Measurements from ENCODE around the gene PTTG1IP.

The PTTG1IP gene

DNA sequence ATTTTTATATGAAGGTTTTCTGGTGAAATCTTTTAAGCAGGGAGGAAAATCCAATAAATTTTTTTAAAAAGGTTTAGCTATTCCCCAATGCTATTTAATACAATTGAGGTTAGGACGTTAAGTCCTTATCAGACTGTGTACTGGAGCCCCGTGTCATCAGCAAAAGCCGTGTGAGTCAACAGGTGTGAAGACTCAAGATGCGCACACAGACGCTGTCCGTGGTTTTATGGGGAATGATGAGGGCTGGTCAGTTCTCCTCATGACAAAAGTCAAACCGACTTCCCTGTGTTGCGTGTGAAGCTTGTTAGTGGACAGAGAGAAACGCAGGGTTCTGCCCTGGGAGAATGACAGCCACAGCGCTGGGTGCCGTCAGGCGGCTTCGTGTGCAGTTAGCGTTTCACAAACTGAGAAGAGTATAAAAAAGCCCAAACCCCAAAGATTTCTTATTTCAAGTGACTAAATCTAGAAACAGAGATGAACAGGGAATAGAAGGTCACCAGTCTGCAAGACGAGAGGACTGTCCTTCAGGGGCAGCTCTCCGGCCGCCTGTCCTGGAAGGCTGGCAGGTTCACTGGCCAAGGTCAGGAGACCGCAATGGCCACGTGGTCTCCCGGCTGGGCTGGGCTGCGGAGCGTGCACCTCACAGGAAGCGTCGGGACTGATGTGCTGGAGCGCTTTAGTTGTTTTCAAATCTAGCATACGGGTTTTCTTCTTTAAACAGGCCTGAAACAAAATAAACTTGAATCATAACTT lies 22.4 kb downstream of the PTTG1IP start:
- no peak overlapping the region for H3K27ac ChIP-seq (ENCODE audit: insufficient read depth, low read depth, low read length, poor library complexity, severe bottlenecking)
- peaks cover 51% of the 10 kb centered on the region for H3K36me3 ChIP-seq (ENCODE audit: control insufficient read depth, insufficient read depth, low read length)
- peaks cover 11% of the 10 kb centered on the region for H3K4me1 ChIP-seq (ENCODE audit: control insufficient read depth, insufficient read depth, low read length)
- H3K27me3 ChIP-seq (ENCODE audit: control insufficient read depth, insufficient read depth, low read length, poor library complexity, severe bottlenecking): no peaks in the 10 kb centered on the region
- H3K4me3 ChIP-seq (ENCODE audit: insufficient read depth, low read depth, low read length): no peak overlapping the region
- no peaks in the 10 kb centered on the region for H3K9me3 ChIP-seq (ENCODE audit: control insufficient read depth, low read length)
- 96% methylated on average over 26 of the region's 26 CpGs for WGBS, 2 experiments

DNA sequence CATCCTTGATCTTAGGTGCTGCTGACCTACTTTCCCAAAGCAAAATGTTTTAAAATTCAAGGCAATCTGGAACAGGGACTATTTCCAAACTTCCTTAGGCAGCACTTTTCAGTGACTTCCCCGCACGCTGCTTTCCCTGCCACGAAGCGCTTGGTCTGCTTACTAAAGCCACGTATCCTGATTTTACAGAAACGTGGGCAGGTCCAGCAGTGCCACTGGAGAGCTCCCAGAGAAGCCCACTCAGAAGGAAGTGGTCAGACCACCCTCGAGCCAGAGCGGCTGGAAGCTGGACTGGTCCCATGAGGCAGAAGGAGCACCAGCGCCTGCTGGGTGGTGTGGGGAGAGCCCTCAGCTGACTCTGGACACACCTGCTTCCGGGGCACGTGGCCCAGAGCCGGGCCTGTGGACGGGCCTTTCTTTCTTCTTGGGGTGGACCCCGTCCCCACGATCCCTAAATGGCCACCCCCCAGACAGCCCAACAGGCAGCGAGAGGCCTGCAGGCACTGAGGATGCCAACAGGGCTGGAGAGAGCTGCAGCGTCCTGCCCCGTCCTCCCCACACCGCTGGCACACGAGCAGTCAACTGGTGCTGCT lies 23.2 kb downstream of the PTTG1IP start:
- Histone ChIP-seq H3K27me3 (ENCODE audit: control insufficient read depth, insufficient read depth, low read length, poor library complexity, severe bottlenecking) (no peaks in the 10 kb centered on the region), H3K36me3 (ENCODE audit: control insufficient read depth, insufficient read depth, low read length) (peaks cover 43% of the 10 kb centered on the region), H3K4me3 (ENCODE audit: insufficient read depth, low read depth, low read length) (no peak overlapping the region), H3K27ac (ENCODE audit: insufficient read depth, low read depth, low read length, poor library complexity, severe bottlenecking) (no peak overlapping the region), H3K9me3 (ENCODE audit: control insufficient read depth, low read length) (no peaks in the 10 kb centered on the region), H3K4me1 (ENCODE audit: control insufficient read depth, insufficient read depth, low read length) (peaks cover 17% of the 10 kb centered on the region)
- WGBS, 2 experiments: 93 to 95% methylated on average over 20 of the region's 20 CpGs

- no peak overlapping the region for H3K4me3 ChIP-seq (ENCODE audit: insufficient read depth, low read depth, low read length)
- peaks cover 17% of the 10 kb centered on the region for H3K4me1 ChIP-seq (ENCODE audit: control insufficient read depth, insufficient read depth, low read length)
- 94 to 95% methylated on average over 12 of the region's 12 CpGs for WGBS, 2 experiments
- H3K27me3 ChIP-seq (ENCODE audit: control insufficient read depth, insufficient read depth, low read length, poor library complexity, severe bottlenecking): no peaks in the 10 kb centered on the region
- peaks cover 37% of the 10 kb centered on the region for H3K36me3 ChIP-seq (ENCODE audit: control insufficient read depth, insufficient read depth, low read length)
- no peaks in the 10 kb centered on the region for H3K9me3 ChIP-seq (ENCODE audit: control insufficient read depth, low read length)
- H3K27ac ChIP-seq (ENCODE audit: insufficient read depth, low read depth, low read length, poor library complexity, severe bottlenecking): no peak overlapping the region
These were observed 23.8 kb downstream of the PTTG1IP start for GRCh38 chr21:44849616-44850130.

- H3K27me3 ChIP-seq (ENCODE audit: control insufficient read depth, insufficient read depth, low read length, poor library complexity, severe bottlenecking): no peaks in the 10 kb centered on the region
- H3K4me3 ChIP-seq (ENCODE audit: insufficient read depth, low read depth, low read length): no peak overlapping the region
- WGBS, 2 experiments: 97% methylated on average over 36 of the region's 36 CpGs
- no peaks in the 10 kb centered on the region for H3K9me3 ChIP-seq (ENCODE audit: control insufficient read depth, low read length)
- H3K27ac ChIP-seq (ENCODE audit: insufficient read depth, low read depth, low read length, poor library complexity, severe bottlenecking): no peak overlapping the region
- H3K4me1 ChIP-seq (ENCODE audit: control insufficient read depth, insufficient read depth, low read length): peaks cover 20% of the 10 kb centered on the region
- H3K36me3 ChIP-seq (ENCODE audit: control insufficient read depth, insufficient read depth, low read length): peaks cover 32% of the 10 kb centered on the region
These were observed 24.5 kb downstream of the PTTG1IP start for GRCh38 chr21:44848821-44849521.

- Histone ChIP-seq H3K27ac (ENCODE audit: insufficient read depth, low read depth, low read length, poor library complexity, severe bottlenecking) (no peak overlapping the region), H3K9me3 (ENCODE audit: control insufficient read depth, low read length) (no peaks in the 10 kb centered on the region), H3K36me3 (ENCODE audit: control insufficient read depth, insufficient read depth, low read length) (peaks cover 30% of the 10 kb centered on the region), H3K4me1 (ENCODE audit: control insufficient read depth, insufficient read depth, low read length) (peaks cover 20% of the 10 kb centered on the region), H3K27me3 (ENCODE audit: control insufficient read depth, insufficient read depth, low read length, poor library complexity, severe bottlenecking) (no peaks in the 10 kb centered on the region), H3K4me3 (ENCODE audit: insufficient read depth, low read depth, low read length) (no peak overlapping the region)
- WGBS, 2 experiments: 93 to 94% methylated on average over 24 of the region's 24 CpGs
These were observed 26.0 kb downstream of the PTTG1IP start for GRCh38 chr21:44847261-44848056.

GRCh38 chr21:44846485-44847260 lies 26.8 kb downstream of the PTTG1IP start:
- 83 to 86% methylated on average over 27 of the region's 27 CpGs for WGBS, 2 experiments
- peak overlapping the region; percentile 13 for H3K4me3 ChIP-seq (ENCODE audit: insufficient read depth, low read depth, low read length)
- H3K36me3 ChIP-seq (ENCODE audit: control insufficient read depth, insufficient read depth, low read length): peaks cover 28% of the 10 kb centered on the region
- no peaks in the 10 kb centered on the region for H3K9me3 ChIP-seq (ENCODE audit: control insufficient read depth, low read length)
- no peak overlapping the region for H3K27ac ChIP-seq (ENCODE audit: insufficient read depth, low read depth, low read length, poor library complexity, severe bottlenecking)
- H3K27me3 ChIP-seq (ENCODE audit: control insufficient read depth, insufficient read depth, low read length, poor library complexity, severe bottlenecking): no peaks in the 10 kb centered on the region
- H3K4me1 ChIP-seq (ENCODE audit: control insufficient read depth, insufficient read depth, low read length): peaks cover 20% of the 10 kb centered on the region

DNA sequence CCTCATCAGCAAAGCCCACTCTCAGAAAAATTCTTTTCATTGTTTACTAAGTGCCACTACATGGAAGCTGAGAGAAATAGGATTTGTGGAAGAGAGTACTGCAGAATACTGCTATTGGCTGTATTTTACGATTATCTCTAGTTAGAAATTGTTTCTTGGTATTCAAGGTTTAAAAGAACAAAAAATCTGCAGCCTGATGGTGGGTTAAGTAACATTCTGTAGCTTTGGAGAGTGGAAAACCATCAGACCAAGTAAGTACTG lies 27.3 kb downstream of the PTTG1IP start:
- Histone ChIP-seq H3K36me3 (ENCODE audit: control insufficient read depth, insufficient read depth, low read length) (peaks cover 23% of the 10 kb centered on the region), H3K9me3 (ENCODE audit: control insufficient read depth, low read length) (no peaks in the 10 kb centered on the region), H3K4me1 (ENCODE audit: control insufficient read depth, insufficient read depth, low read length) (peaks cover 20% of the 10 kb centered on the region), H3K4me3 (ENCODE audit: insufficient read depth, low read depth, low read length) (peak overlapping the region; percentile 13), H3K27me3 (ENCODE audit: control insufficient read depth, insufficient read depth, low read length, poor library complexity, severe bottlenecking) (no peaks in the 10 kb centered on the region), H3K27ac (ENCODE audit: insufficient read depth, low read depth, low read length, poor library complexity, severe bottlenecking) (no peak overlapping the region)
- WGBS, 2 experiments: 86 to 88% methylated on average over 1 of the region's 1 CpG

- H3K9me3 ChIP-seq (ENCODE audit: control insufficient read depth, low read length): no peaks in the 10 kb centered on the region
- H3K4me3 ChIP-seq (ENCODE audit: insufficient read depth, low read depth, low read length): peak overlapping the region; percentile 13
- peaks cover 20% of the 10 kb centered on the region for H3K36me3 ChIP-seq (ENCODE audit: control insufficient read depth, insufficient read depth, low read length)
- H3K27ac ChIP-seq (ENCODE audit: insufficient read depth, low read depth, low read length, poor library complexity, severe bottlenecking): no peak overlapping the region
- WGBS, 2 experiments: 29 to 31% methylated on average over 34 of the region's 34 CpGs
- no peaks in the 10 kb centered on the region for H3K27me3 ChIP-seq (ENCODE audit: control insufficient read depth, insufficient read depth, low read length, poor library complexity, severe bottlenecking)
- H3K4me1 ChIP-seq (ENCODE audit: control insufficient read depth, insufficient read depth, low read length): peaks cover 20% of the 10 kb centered on the region
These were observed 27.9 kb downstream of the PTTG1IP start for GRCh38 chr21:44845418-44846223.

GRCh38 chr21:44844256-44844655 lies 29.2 kb downstream of the PTTG1IP start:
- no peak overlapping the region for H3K4me3 ChIP-seq (ENCODE audit: insufficient read depth, low read depth, low read length)
- peaks cover 7% of the 10 kb centered on the region for H3K36me3 ChIP-seq (ENCODE audit: control insufficient read depth, insufficient read depth, low read length)
- no peaks in the 10 kb centered on the region for H3K9me3 ChIP-seq (ENCODE audit: control insufficient read depth, low read length)
- no peak overlapping the region for H3K27ac ChIP-seq (ENCODE audit: insufficient read depth, low read depth, low read length, poor library complexity, severe bottlenecking)
- 75 to 76% methylated on average over 16 of the region's 16 CpGs for WGBS, 2 experiments
- H3K4me1 ChIP-seq (ENCODE audit: control insufficient read depth, insufficient read depth, low read length): peaks cover 20% of the 10 kb centered on the region
- no peaks in the 10 kb centered on the region for H3K27me3 ChIP-seq (ENCODE audit: control insufficient read depth, insufficient read depth, low read length, poor library complexity, severe bottlenecking)

Data from ectodermal cell (in vitro differentiated cells).